GM12874 (cell line): Measurements from ENCODE around the gene INPP5A.

Source experiments
- CTCF ChIP-seq: IDR thresholded peaks from 2 replicates; pipeline ENCODE4 v1.5.1; 2011; ENCODE audit warnings: low read depth, mild to moderate bottlenecking, control low read depth, low read length, moderate library complexity; ENCODE audit not compliant: insufficient read depth

Gene INPP5A

GRCh38 chr10:132554053-132554990 lies 16.7 kb downstream of the INPP5A start:
- TF ChIP-seq CTCF, result no peak

DNA sequence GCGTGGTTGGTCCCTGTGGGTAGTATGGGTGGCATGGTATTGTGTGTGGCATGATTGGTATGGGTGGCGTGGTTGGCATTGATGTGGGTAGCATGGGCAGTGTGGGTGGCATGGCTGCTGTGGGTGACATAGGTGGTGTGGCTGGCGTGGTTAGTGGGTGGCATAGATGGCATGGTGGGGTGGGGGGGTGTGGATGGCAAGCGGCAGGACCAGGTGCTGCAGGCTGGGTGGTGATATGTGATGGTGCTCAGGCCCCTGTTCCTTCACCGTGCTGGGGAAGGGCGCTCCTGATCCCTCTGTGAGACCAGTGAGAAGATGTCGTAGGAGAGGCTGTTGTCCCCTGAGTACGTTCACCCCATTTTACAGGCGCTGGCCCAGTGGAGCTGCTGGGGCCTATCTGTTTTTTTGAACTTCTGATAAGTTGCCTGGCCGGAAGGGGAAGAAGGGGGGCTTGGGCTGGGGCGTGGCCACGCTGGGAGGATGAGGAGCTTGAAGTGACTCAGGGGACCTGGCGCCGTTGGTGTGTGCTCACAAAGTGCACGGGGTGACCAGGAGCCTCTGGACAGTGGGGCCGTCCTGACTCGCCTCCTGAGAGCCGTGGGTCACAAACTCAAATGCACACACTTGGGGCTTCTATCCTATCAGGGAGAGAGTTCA lies 17.5 kb downstream of the INPP5A start:
- no peak for TF ChIP-seq CTCF

- no peak for TF ChIP-seq CTCF
Measured at GRCh38 chr10:132555648-132556575, 18.3 kb downstream of the INPP5A start.

- no peak for TF ChIP-seq CTCF
Measured at GRCh38 chr10:132556994-132557441, 19.4 kb downstream of the INPP5A start.

DNA sequence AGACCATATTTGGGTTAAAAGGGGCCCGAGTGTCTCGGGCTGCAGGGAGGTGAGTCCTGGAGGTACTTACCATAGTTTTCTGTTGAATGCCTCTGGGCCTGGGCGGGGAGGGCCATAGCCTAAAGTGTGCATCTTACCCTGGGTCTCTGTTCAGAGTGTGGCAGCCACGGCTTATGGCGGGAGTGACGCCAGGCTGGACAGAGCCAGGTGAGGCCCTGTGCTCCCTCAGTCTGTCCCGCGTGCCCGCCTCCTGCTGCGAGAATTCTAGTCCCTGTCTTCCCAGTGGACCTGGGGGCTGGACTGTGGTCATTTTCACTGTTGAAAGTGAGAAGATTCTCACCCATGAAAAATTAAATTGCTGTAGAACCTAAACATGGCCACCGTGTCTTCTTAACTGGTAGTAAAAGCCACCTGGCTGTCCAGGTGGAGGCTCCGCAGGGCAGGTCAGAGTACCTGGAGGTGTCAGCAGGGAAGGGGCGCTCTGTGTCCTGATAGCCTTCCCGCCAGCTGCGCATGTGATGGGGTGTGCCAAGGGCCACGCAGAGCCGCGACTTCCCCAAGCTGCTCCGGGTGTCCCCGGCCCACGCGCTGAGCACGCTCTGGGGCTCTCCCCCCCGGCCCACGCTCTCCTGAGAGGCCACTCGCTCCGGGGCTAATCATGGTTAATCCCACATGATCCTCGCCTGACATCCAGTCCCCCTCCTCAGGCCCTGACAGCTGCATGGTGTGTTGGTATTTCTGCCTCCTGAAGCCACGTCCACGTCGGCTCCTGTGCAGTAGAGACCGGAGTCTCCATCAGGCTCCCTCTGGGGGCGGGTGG lies 20.3 kb downstream of the INPP5A start:
- no peak for TF ChIP-seq CTCF

GRCh38 chr10:132558516-132559413 lies 21.2 kb downstream of the INPP5A start:
- TF ChIP-seq CTCF, result no peak
